SK-N-DZ (cell line): ENCODE measurements around the gene BCOR.

Source experiments
- DNase-seq: peaks from one replicate; pipeline ENCODE4 v3.0.0-alpha.2; 2015; ENCODE audit warnings: low spot score

Gene BCOR

DNA sequence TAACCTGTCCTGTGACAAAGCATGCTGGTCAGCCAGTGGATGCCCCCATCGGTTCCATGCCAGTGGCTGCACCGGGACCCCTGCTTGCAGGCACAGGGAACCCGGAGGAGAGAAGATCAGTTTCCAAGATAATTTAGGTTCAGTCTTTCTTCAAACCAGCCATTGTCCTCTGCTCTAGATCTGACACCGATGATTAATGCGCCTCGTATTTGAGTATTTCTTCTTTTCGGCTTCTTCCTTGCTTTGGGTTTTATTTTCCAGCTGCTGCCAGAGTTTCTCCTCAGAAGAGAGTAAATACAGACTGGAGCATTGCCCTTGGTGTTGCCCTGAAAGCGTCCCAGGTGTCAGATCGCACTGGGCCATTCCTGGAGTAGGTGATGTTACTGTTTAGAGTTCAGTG is 19.2 kb upstream of the BCOR start:
- DNase-seq, result no peak

DNA sequence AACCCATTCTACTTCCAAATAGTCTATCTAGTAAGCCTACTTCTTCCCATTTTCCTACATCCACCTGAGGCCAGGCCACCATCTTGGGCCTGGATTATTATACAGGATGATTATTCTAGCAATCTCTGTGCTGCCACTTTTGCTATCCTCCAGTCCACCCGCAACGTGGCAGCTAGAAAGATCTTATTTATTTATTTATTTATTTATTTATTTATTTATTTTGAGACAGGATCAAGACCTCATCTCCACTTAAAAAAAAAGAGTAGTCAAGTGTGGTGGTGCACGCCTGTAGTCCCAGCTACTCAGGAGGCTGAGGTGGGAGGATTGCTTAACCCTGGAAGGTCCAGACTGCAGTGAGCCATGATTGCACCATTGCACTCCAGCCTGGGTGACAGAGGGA is 15.2 kb upstream of the BCOR start:
- no peak for DNase-seq

DNA sequence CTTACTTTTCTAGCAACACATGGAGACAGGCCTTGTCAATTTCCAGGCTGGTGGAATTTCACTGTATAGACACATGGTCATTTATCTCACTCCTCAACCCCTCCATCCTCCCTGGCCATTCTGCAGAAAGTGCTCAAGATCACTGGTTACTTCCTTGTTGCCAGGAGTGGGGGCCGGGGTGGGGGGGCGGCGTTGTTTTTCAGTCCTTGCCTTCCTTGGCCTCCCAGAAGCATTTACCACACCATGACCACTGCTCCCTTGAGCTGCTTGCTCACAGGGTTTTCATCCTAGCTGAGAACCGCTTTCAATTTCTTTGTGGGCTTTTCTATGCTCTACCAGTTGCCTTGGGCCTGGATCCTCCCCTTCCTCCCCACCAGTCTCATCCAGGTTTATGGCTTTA is 14.1 kb upstream of the BCOR start:
- DNase-seq, result no peak

DNA sequence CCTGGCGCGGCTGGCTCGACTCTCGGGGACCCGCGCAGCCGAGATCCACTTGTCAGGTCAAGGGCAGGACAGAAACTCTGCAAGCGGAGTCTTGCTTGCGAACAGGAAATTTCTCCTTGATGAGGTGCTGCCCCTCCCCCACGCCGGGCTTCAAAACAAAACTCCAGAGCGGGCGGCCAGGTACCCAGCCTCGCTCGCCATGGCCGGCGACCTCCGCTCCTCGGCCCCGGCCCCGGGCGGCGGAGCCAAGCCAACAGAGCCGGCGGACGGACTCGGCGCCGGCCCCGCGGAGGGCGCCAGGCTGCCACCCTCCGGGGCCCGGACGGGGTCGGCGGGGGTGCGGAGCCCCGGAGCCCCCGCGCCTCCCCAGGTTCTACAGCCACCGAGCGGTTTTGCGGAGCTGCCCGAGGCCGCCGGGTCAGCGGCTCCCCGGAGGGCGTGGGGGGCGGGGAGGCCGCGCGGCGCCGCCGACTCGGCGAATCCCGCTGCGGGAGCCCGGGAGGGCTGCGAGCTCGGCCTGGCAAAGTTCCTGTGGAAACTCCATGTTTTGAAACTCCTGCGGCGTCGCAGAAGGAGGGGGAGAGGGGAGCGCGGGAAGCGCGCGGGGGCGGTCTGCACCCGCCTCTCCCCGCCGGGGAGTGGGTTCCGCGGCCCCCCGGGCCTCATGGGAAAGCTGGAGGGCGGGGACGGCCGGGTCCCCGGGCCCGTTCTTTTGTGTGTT is 11.7 kb upstream of the BCOR start:
- DNase-seq, result peak; percentile 56

DNA sequence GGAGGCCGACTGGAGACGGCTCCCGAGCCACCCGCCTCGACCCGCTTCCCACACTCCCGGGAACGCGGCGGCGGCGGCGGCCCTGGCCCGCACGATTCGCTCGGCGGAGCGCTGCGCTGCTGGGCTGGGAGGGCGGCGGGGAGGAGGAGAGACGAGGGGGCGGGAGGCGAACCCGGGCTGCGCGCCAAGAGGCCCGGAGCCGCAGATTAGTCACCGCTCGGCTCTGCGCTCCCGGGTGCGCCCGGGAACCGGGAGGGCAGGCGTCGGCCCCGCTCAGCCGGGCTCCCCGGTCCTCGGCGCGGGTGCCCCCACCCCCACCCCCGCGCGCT is 11.2 kb upstream of the BCOR start:
- peak; percentile 45 for DNase-seq

DNA sequence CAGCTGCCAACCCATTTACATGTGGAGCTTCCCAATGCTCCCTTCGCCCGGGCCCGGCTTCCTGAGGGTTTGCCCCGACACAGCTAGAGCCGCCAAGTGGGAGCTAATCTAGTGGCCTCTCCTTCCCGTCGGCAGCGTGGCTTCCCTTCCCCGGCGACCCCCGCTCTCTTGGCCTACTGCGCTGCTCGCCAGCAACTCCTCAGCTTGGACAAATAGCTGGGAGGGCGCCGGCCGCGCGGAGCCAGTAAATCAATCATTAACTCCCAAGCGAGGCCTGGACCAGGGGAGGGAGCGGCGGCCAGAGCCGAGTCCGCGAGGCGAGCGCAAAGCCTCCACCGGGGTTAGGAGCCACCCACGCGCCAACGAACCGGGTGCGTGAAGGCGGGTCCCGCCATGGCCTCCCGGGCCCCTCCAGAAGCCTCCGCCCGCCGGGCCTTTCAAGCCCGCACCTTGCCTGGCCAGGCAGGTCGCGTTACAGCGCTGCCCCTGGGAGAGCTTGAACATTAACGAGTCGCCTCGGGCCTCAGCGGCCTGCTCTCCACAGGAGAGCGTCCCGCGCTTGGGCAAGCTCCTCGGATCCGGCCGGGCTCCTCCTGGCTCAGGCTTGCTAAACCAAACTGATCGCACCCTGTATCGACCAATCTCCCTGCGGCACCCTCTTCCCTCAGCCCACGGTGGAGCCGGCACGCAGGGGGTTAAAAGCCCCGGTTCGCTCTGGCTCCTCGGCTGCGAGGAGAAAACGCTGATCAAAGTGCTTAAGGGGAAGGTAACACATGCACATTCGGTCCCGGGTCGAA is 10.6 kb upstream of the BCOR start:
- DNase-seq, result peak; percentile 43

DNA sequence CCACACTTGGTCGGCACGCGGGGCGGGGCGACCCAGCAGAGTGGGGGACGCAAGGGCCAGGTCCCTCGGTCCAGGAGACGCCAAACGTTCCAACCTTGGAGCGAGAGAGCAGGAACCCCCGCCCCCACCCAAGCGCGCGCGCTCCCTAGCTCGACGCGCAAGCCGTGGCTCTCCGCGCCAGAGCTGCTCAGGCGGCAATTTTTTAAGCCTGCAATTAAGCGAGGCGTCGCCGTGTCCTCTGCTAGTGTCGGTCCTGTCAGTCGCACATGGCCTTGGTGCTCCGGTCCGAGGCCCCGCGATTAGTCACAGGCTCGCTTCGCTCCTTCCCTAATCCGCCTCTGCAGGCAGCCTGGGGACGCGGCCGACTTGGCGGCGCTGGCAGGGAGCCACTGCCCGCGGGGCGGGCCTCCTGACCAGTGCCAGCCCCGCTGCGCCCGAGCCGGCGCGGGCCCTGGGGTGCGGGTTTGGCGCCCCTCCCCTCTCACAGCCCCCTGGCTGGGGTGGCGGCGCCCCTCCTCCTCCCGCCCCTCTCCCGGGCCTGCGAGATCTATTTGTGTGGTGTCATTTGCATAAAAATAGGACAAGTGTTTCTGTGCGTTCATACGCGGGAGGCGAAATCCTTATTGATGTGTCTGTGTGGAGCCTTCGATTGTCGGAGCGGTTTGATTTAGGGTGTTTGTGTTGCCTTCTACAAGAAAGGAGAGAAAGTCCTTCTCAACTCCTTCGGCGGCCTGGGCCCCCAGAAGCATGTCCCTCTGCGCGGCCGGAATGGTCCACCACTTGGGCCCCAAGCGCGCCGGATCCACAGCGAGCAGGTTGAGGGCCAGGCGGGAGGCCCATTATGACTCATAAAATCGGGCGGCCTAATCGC is 9.8 kb upstream of the BCOR start:
- DNase-seq, result no peak

DNA sequence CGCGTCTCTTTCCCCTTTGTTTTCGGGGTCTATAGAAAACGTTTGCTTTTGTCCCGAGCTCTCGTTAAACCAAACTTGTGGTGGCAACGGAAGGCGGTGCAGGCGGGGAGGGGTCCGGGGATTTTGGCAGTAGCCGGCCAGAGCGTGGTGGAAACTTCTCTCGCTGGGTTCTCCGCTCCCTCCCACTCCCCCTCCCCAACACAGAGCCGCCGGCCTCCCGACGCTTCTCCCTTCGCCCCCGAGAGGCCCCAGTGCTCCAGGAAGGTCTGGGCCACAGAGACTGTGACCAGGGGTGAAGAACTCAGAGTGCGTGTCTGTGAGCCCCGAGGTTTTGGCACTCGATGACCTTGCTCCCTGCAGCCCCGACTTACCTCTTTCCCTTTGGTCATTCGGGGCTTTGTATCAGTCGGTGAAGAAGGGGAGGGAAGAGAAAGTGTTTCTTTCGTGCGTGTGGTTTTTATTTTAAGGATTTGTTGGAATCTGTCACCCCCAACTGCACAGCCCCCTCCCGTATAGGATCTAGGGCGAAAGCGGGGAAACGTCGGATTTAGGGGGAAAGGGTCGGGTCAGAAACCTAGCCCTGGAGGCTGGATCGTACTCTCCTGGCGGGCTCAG is 9.0 kb upstream of the BCOR start:
- DNase-seq, result no peak

DNA sequence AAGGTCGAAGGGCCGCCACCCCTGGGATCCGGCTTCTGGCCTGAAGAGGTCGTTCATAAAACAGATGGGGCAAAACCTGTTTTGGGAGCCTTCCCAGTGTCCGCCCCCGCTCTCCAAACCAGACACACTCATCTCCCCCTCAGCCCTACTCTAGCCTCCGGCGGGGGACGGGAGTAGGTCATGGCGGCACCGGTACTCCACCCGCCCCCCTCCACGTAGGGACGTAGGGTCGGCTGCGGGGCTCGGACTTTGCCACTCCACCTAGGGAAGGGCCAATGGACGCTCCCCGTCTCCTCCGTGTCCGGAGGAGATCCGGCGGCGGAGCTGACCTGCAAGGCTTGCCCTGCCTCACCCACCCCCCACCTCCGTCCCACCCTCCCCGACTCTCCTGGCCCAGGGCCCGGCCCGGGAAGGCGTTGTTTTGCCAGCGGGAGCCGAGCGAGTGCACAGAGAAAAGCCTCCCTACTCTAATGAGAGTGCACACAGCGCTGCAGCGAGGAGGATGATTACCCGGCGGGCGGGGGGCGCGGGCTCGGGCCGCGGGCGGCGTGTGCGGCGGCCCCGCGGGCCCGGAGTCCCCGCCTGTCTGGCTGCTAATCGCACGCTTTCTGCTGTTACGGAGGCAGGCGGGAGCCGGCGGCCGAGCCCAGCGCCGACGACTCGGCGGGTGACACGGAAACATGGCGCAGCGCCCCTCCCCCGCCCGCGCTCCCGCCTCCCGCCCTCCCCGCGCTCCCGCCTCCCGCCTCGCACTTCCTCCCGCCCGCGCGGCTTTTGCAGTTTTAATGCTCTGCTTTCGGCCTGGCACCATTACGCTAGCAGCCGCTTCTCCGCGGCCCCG is 8.3 kb upstream of the BCOR start:
- DNase-seq, result peak; percentile 64

DNA sequence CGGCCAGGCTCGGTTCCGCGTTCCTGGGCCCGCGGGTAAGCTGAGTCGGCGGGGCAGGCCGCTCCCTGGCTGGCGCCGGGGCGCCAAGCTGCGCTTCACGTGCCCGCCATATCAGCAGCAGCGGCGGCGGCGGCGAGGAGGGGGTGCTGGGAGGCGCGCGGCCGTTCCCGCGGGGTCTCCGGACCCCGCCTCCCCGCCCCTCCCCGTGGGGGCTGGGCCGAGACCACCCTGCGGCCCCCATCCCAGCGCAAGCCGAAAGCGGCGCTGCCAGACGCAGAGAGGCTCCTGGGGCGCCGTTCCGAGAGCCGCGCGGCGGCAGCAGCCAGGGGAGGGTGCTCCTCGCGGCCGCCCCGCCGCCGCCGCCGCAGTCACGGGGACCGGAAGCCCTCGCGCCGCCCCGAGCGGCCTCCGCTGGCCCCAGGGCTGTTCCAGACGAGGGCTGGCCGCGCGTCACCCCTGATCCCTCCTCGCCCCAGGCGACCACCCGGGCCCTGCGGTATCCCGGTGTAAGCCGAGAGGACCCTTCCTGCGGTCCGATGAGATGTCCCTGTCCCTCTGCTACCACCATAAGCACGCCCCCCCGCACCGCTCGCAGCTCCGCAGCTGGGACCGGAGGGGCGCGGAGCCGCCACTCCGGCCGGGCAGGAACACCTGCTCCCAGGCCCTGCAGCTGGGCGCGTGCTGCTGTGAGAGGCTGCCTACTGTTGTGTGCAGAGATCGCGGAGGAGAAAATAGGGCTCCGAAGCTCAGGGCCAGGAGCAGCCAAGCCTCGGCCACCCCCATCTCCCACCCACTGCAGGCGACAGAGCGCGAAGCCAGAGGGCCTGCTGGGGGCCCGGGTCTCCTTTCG is 7.5 kb upstream of the BCOR start:
- peak; percentile 42 for DNase-seq

DNA sequence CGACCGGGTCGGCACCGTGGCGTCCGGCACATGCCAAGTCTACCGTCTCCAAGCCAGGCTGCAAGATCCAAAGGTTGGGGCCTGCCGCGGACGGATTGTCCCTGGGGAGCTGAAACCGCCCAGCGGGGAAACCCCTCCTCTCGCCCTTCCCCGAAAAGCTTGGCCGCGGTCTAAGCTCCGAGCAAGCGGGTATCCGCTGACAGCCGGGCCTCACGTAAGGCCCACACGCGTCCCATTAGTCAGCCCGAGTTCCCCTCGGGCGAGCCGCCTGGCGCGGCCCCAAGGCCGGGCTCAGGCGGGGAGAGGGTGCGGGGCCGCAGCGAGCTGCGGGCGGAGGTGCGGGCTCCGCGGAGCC is 6.8 kb upstream of the BCOR start:
- no peak for DNase-seq

DNA sequence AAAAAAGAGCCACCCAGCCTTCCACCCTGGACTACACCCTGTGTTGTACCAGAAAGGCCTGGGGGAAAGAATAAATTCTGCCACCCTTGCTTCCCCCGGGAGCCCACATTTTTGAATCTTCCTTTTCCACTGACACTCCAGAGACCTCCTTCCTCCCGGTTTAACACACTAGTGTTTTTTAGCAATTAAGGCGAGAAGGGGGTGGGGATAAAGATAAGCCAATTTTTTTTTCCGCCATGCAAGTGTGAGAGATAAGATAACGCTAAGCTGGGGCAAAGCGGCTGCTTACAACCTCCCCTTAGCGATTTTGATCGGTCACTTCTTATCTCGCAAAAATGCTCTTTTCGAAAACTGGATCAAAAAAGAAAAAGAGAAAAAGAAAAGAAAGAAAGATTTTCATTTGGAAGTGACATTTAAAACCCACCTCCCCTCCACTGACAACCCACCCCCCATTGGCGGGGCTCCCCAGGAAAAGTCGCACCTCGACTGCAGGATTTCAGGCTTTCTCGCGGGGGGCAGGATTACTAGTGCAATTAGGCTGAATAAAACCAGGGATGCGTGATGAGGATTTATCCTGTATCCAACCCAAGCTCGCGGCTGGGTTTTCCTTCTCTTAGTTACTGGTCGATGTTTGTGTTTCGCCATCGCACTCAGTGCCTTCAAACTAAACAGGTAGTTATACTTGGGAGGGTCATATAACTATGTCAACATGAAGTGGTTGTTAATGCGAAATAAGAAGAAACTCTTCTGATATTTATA is 6.0 kb upstream of the BCOR start:
- no peak for DNase-seq

DNA sequence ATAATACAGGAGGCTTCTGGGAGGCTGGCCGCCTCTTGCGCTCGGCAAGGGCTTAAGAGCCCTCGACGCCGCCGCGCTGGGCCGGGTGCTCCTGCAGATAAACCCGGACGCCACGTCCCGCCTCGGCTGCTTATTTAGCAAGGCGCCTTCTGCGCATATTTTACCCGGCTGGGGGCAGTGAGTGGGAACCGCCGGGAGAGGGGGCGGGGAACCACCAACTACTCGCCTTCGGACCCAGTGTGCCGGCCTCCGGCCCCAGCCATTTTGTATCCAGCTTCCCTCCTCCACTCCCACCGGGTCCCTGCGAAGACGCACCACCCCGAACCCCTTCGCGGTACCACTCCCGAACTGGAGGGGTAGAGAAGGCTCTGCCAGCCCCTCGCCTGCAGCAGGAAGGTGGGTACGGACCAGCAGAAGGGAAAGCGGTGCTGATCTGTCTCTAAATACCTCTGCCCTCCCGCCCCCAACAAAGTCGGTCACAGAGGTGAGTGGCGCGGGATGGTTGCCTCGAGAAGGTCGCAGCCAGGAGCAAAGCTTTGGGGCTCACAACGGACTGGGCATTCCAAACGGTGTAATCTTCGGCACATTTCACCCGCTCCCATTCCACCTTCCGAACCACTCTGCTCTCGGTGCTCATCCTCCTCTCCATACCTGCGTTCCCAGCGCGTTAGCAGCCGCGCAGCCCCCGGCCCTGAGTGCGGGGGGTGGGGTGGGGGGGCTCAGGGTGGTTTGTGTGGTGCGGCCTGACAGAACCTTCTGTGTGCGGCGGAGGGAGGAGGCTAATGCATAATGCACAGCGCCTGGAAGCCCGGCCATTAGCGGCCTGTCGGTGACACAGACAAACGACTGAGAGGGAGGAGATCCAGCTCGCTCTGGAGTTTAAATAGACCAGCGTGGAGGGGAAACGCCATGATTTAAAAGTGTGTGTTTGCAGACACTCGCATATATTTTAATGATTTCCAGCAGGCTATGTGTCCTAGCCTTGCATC is 4.9 kb upstream of the BCOR start:
- DNase-seq, result no peak

DNA sequence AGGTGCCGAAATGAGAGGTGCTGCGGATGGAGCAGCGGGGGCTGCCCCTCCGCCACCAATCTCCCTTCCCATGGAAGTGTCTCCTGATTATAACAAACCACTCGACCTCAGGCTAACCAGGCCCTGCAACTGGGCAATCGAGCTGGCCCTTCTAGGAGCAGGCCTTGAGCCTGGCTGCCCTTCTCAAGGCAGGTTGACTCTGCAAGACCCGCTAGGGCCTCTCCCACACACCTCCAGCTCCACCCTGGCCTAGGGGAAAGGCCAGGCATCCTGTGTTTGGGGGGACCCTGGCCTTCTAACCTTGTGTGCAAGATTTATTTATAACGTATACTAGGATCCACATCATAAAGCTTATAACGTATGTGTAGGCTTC is 3.7 kb upstream of the BCOR start:
- DNase-seq, result no peak

DNA sequence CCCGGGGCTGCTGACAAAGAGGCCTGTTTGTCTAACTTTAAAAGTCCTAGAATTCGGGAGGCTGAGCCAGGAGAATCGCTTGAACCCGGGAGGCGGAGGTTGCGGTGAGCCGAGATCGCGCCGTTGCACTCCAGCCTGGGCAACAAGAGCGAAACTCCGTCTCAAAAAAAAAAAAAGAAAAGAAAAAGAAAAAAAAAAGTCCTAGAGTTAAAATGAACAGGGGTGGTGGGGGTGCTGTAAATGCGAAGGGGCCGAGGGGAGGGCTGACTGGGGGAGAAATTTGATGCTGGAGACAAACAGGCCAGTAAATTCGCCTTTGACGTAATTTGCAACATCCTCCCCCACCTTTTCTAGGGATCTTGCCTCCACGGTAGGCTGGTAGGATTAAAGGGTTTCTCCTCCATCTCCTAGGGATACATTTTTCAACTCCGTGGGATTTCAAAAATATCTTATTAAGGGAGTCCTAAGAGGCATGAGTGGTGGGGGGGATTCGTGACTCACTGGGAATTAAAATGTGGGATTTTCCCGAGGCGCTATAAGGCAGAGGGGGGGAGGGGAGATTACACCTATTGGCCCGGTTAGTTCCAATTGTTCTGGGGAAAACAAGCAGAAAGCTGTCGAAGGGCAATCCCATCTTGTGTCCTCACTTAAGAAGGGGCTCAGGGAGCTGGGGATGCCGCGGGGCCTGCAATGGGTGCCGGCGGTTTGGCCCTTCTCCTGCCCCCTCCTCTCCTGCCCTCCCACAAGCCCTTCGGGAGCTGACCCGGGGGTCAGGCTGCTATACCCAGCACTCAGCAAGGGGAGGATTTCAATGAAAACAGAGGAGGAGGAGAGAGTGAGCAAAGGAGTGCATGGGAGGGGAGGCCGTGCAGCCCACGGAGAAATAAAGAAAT is 3.0 kb upstream of the BCOR start:
- no peak for DNase-seq

DNA sequence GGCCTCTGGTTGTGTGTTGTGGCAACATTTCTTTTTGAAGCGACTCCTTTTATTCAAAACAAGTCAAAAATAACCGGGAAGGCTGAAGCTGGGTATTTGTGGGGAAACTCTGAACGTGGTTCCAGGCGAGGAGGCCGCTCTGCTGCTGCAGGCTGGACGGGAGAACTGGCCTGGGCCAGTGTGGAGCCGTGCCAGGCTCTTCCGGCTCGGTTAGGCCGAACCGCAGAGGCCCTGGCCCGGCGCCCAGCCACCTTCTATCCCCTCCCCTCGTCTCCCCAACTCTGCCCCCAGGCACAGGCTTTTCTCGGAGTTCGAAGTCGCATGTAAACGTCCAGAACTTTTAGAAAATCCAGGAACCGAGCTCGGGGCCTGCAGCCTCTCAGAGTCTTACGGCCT is 2.4 kb upstream of the BCOR start:
- no peak for DNase-seq
